ENCODE results near the gene HNRNPM. TPM values are rescaled to one million over a fixed set of nuclear protein-coding genes. Genes with fewer than 3 reads are reported as not detected.

The HNRNPM gene, protein sequence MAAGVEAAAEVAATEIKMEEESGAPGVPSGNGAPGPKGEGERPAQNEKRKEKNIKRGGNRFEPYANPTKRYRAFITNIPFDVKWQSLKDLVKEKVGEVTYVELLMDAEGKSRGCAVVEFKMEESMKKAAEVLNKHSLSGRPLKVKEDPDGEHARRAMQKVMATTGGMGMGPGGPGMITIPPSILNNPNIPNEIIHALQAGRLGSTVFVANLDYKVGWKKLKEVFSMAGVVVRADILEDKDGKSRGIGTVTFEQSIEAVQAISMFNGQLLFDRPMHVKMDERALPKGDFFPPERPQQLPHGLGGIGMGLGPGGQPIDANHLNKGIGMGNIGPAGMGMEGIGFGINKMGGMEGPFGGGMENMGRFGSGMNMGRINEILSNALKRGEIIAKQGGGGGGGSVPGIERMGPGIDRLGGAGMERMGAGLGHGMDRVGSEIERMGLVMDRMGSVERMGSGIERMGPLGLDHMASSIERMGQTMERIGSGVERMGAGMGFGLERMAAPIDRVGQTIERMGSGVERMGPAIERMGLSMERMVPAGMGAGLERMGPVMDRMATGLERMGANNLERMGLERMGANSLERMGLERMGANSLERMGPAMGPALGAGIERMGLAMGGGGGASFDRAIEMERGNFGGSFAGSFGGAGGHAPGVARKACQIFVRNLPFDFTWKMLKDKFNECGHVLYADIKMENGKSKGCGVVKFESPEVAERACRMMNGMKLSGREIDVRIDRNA
- 75.1 and 96.7 TPM in 2 replicates for total RNA-seq

DNA sequence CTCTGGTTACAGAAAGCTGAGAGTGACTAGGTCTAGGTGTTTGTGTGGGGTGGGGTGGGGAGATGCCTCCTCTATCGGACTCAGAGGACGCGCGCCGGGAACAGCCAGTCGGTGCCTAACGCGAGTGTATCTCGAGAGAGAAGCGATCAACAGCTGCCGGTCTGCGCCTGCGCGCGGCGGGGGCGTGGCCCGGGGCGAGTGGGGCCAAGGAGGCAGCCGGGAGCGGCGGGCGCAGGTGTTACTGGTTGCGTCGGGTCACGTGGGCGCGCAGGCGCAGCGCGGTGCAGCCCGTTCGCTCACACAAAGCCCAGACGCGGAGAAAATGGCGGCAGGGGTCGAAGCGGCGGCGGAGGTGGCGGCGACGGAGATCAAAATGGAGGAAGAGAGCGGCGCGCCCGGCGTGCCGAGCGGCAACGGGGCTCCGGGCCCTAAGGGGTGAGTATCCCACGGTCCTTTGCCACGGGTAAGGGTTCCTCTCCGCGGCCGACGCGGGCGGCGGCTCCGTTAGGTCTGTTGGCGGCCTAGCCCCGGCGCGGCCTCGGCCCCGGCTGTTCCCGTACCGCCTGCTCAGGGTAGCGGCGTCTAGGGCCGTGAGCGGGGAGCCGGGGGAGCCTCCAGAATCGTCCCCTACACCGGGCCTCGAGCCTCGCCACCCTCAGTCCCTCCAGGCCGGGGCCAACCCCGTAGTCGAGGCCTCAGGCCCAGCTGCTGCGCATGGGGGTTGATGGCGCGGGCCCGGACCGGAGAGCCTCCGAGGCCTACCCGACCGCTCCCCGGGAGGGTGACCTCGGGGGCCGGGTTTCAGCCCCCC, at the start of gene HNRNPM:
Gene HNRNPM (plus strand): TSS at position 299 of the 811 bp plus-strand sequence. CDS start 24 bp downstream, at position 323.

DNA sequence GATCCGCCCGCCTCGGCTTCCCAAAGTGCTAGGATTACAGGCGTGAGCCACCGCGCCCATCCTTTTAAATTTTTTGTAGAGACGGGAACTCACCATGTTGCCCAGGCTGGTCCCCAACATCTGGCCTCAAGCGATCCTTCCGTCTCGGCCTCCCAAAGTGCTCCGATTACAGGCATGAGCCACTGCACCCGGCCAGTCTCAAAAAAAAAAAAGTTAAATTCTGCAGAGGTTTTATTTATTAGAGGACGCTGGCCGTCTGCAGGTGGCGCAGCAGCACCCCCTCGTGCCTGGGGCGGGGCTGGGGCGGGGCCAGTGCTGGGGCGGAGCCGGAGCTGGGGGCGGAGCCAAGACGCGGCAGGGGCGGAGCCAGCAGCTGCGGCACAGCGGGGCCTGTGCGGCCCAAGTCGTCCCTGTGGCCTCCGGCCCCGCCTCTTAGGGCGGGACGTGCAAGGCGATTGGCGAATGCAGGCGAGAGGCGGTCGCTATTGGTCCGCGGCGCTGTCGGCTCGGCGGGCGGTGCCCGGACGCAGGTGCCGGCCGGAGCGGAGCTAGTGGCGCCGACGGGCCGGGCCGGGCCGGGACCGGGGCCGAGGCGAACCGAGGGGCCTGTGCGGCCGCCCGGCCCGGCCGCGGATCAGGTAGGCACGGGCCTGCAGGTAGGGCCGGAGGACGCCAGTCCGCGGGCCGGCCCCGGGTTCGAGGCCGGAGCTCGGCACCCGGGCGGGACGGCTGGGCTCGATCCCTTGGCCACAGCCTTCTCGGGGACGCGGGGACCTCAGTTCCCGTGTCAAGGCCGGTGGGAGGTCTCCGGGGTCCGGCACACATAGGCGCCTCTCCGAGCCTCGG, 31.8 kb upstream of the HNRNPM start, which contains the start of gene MARCHF2:
Gene MARCHF2 (plus strand): TSS at position 523 of the 846 bp plus-strand sequence. CDS start 8,536 bp downstream, outside the sequence.

DNA sequence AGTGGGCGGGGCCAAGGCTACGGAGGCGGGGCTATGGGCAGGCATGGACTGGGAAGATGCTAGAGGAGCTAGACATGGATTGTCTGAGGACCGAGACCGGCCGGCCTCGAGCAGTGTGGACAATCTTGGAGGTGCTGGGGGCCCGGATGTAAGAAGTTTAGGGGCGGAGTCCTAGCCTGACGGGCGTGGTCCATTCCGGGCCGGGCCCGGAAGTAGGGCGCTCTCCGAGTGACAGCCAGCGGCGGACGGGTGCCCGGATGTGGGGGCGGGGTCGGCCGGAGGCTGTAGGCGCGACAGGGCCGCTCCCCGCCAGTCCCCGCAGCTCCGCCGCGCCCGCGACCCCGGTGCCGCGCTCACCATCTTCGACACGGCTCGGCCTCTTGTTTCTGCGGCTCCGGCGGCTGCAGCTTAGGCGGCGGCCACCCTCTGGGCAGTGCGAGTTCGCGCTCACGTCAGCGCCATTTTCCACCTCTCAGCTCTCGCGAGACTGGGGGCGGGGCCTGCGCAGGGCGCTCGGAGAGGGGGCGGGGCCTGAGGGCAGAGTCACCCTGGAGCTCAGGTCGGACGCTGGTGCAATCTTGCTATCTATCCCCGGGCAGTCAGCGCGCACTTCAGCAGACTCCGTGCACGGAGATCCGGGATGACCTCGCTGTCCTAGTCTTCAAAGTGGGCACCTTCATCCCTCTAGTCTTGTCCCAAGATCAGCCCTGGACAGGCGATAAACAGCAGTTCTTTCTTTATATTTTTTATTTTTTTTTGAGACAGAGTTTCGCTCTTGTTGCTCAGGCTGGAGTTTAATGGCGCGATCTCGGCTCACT, 69.1 kb downstream of the HNRNPM start, which contains the start of gene ZNF414:
Gene ZNF414 (minus strand): TSS at position 481 of the 818 bp plus-strand sequence. CDS start 121 bp downstream, at position 360.

Other genes with a start within 250 kb of the HNRNPM start
- gene CERS4, start 235.6 kb upstream of the HNRNPM start, total RNA-seq: 4.4 and 20.1 TPM in 2 replicates
- gene CD320, start 136.6 kb upstream of the HNRNPM start, total RNA-seq: 60.6 and 82.6 TPM in 2 replicates
- 48.2 and 58.2 TPM in 2 replicates for gene NDUFA7, start 123.6 kb upstream of the HNRNPM start, total RNA-seq
- gene RPS28, start 123.5 kb upstream of the HNRNPM start, total RNA-seq: 462 and 558 TPM in 2 replicates
- 2.2 and 4.9 TPM in 2 replicates for gene KANK3, start 101.7 kb upstream of the HNRNPM start, total RNA-seq
- 17.6 and 82.0 TPM in 2 replicates for gene ANGPTL4, start 80.8 kb upstream of the HNRNPM start, total RNA-seq
- 26.8 and 52.6 TPM in 2 replicates for gene RAB11B, start 54.6 kb upstream of the HNRNPM start, total RNA-seq
- gene MARCHF2, start 31.7 kb upstream of the HNRNPM start, total RNA-seq: 50.5 and 75.0 TPM in 2 replicates
- not detected in 2 replicates for gene PRAM1, start 57.7 kb downstream of the HNRNPM start, total RNA-seq
- 5.7 and 12.1 TPM in 2 replicates for gene ZNF414, start 69.2 kb downstream of the HNRNPM start, total RNA-seq
- 0.08 and 0.52 TPM in 2 replicates for gene MYO1F, start 132.5 kb downstream of the HNRNPM start, total RNA-seq
- 6.6 and 18.8 TPM in 2 replicates for gene ADAMTS10, start 165.7 kb downstream of the HNRNPM start, total RNA-seq
- gene NFILZ, start 185.7 kb downstream of the HNRNPM start, total RNA-seq: not detected in 2 replicates